ENCODE results near the gene CYP27A1.
A peak's percentile ranks its signal among the peaks of the same experiment; 100 is the strongest.

Gene CYP27A1

GRCh38 chr2:218811382-218811781 is 29.4 kb downstream of the CYP27A1 start:
- no peak for DNase-seq (ENCODE audit: low read depth)

- DNase-seq (ENCODE audit: low read depth), result no peak
Measured at GRCh38 chr2:218812096-218812815, 30.3 kb downstream of the CYP27A1 start.

GRCh38 chr2:218812861-218813260 is 30.9 kb downstream of the CYP27A1 start:
- DNase-seq (ENCODE audit: low read depth), result no peak

GRCh38 chr2:218813771-218814460 is 32.0 kb downstream of the CYP27A1 start:
- DNase-seq (ENCODE audit: low read depth), result no peak

GRCh38 chr2:218814540-218815243 is 32.7 kb downstream of the CYP27A1 start:
- no peak for DNase-seq (ENCODE audit: low read depth)

GRCh38 chr2:218815244-218815637 is 33.3 kb downstream of the CYP27A1 start:
- no peak for DNase-seq (ENCODE audit: low read depth)

- DNase-seq (ENCODE audit: low read depth), result no peak
Measured at GRCh38 chr2:218815649-218816048, 33.7 kb downstream of the CYP27A1 start.

GRCh38 chr2:218816561-218817011 is 34.6 kb downstream of the CYP27A1 start:
- no peak for DNase-seq (ENCODE audit: low read depth)

- peak; percentile 35 for DNase-seq (ENCODE audit: low read depth)
Measured at GRCh38 chr2:218819093-218819492, 37.1 kb downstream of the CYP27A1 start.

GRCh38 chr2:218820746-218821369 is 38.9 kb downstream of the CYP27A1 start:
- no peak for DNase-seq (ENCODE audit: low read depth)

- no peak for DNase-seq (ENCODE audit: low read depth)
Measured at GRCh38 chr2:218821605-218822211, 39.8 kb downstream of the CYP27A1 start.

GRCh38 chr2:218822622-218823021 is 40.7 kb downstream of the CYP27A1 start:
- no peak for DNase-seq (ENCODE audit: low read depth)

GRCh38 chr2:218823196-218823855 is 41.4 kb downstream of the CYP27A1 start:
- no peak for DNase-seq (ENCODE audit: low read depth)

GRCh38 chr2:218824004-218824403 is 42.1 kb downstream of the CYP27A1 start:
- no peak for DNase-seq (ENCODE audit: low read depth)

GRCh38 chr2:218826791-218827190 is 44.8 kb downstream of the CYP27A1 start:
- DNase-seq (ENCODE audit: low read depth), result no peak

- no peak for DNase-seq (ENCODE audit: low read depth)
Measured at GRCh38 chr2:218827701-218828476, 45.9 kb downstream of the CYP27A1 start.

GRCh38 chr2:218828477-218828778 is 46.5 kb downstream of the CYP27A1 start:
- no peak for DNase-seq (ENCODE audit: low read depth)

- no peak for DNase-seq (ENCODE audit: low read depth)
Measured at GRCh38 chr2:218829868-218830451, 48.0 kb downstream of the CYP27A1 start.

- no peak for DNase-seq (ENCODE audit: low read depth)
Measured at GRCh38 chr2:218830526-218831306, 48.8 kb downstream of the CYP27A1 start.
